Fibroblast of skin of left biceps (primary cell): ENCODE measurements around the gene SLC5A2.
A peak's percentile ranks its signal among the peaks of the same experiment; 100 is the strongest.
"Not testable (repeated sequence)": the region's sequence is repeated elsewhere in the genome, so short reads cannot be mapped to it uniquely, and the experiment has no call there.

Experiments
- DNase-seq, 2 experiments: peaks; one replicate each; pipeline ENCODE4 v3.0.0-alpha.2; 2013; ENCODE audit warnings: low read depth in 2 of 2

Gene SLC5A2

DNA sequence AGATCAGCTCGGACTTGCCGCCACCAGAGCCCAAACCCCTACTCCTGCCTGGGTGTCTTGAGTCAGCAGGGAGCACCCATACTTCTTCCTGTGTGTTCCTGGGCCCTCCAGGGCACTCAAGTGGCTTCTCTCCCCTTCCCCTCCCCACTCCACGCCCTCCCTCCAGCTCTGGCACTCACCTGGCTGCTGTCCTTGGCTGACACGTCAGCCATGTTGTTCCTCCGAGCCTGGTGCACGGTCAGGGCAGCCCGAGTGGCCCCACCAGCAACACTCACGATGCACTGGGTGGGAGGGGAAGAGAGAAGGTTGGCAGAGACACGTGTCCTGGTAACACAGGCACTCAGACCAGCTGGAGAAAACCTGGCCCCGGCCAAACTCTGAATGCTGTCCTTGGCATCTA is 13.7 kb downstream of the SLC5A2 start:
- no peak for DNase-seq

- DNase-seq = no peak
Measured at GRCh38 chr16:31498493-31498892, 15.6 kb downstream of the SLC5A2 start.

GRCh38 chr16:31499928-31500327 is 17.0 kb downstream of the SLC5A2 start:
- no peak for DNase-seq

DNA sequence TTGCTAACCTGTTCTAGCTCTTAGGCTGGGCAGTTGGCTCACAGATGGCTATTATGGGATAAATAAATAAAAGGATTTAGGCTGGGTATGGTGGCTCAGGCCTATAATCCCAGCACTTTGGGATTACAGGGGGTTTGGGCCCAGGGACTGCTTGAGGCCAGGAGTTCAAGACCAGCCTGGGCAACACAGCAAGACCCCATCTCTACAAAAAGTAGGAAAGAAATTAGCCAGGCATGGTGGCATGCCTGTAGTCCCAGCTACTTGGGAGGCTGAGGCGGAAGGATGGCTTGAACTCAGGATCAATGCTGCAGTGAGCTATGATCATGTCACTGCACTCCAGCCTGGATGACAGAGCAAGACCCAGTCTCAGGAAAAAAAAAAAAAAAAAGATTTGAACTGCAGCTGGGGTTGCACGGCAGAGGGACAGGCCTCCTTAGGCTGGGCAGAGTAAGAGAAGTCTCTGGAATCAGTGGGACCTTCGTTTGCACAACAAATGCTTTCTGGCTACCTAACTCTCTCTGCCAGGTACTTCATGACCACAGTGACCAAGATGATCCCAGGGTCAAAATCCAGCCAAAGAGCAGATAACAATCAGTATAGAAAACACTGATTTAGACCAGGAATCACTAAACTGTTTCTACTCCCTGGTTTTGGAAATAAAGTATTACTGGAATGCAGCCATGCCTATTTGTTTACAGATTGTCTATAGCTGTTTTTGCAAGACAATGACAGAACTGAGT is 18.5 kb downstream of the SLC5A2 start:
- DNase-seq = no peak

- no peak for DNase-seq
Measured at GRCh38 chr16:31501966-31502348, 19.0 kb downstream of the SLC5A2 start.

DNA sequence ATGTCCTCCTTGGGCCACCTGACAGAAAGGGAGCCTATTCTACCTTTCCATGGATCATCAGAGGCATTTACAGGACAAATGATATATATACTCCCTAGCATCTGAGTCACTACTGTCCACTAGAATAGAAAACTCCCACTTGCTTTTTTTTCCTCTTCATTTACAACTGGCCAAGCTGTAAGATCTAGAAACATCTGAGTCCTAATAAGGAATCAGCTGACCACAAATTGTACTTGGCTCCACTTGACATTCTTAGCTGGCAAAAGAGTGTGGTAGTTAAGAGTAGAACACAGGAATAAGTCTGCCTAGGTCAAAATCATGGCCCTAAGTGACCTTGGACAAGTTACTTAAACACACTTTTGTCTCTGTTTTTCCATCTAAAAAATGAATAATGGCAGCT is 20.1 kb downstream of the SLC5A2 start:
- no peak for DNase-seq

DNA sequence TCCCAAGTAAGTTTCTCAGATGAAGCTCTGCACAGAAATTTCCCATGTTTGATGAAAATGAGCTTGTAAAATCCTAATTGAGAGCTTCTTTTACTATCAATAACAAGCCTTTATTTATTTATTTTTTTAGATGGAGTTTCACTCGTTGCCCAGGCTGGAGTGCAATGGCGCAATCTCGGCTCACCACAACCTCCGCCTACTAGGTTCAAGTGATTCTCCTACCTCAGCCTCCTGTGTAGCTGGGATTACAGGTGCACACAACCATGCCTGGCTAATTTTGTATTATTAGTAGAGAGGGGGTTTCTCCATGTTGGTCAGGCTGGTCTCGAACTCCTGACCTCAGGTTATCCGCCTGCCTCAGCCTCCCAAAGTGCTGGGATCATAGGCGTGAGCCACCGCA is 20.6 kb downstream of the SLC5A2 start:
- not testable (repeated sequence) for DNase-seq

GRCh38 chr16:31504159-31504558 is 21.2 kb downstream of the SLC5A2 start:
- DNase-seq = no peak

DNA sequence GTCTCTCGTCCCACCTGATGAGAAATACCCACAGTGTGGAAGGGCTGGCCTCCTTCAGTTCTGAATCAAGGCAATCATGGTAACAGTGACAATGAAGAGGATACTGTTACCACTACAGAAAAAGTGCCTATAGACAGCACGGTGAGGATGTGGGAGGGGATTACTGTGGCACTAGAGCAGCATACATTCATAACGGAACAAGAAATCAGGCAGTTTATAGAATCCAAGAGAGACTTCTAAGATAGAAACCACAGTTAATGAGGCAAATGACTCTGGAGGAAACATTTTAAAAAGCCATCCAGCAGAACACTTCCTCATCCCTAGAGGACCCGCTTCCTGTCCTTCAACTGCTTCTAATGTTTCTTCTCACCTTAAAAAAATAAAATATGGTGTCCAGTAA is 22.6 kb downstream of the SLC5A2 start:
- no peak for DNase-seq

- no peak for DNase-seq
Measured at GRCh38 chr16:31507617-31507928, 24.6 kb downstream of the SLC5A2 start.

DNA sequence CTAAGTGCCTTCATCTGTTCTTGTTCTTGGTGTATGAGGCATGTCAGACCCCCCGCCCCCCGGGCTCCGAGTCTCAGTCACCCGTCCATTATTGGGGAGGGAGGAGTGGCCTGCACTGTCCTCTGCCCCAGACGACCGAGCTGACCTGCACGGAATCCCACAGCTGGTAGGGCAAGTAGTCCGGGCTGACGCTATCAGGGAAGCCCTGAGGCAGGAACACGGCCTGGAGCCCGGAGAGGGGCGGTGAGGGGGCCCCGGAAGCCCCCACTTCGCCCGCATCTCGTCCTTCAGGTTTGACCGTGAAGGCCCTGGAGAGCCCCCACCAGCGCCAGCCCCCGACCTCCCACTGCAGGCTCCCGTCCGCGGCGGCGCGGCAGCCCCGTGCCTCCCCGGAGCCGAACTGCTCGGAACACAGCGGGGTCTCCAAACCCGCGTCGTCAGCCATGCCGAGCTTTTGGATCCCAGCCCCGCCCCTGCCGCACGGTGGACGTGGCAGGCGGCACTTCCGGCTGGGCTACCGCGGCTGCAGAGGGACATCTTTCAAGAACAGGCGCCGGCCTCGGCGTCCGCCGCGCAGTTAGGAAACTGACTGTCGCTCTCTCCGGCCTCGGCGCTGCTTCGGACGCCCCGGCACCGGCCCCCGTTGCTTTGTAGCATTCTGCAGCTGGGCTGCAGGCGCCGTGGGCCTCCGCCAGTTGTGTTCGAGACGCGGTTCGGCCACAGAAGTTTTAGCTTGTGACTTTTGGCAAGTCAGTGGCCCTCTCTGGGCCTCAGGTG is 25.2 kb downstream of the SLC5A2 start, which contains the start of gene RUSF1:
RUSF1 (minus strand) TSS at position 463 of the 777 bp plus-strand sequence; CDS start at position 445, 18 bp downstream.
- DNase-seq = peak; percentile 71 to 72

DNA sequence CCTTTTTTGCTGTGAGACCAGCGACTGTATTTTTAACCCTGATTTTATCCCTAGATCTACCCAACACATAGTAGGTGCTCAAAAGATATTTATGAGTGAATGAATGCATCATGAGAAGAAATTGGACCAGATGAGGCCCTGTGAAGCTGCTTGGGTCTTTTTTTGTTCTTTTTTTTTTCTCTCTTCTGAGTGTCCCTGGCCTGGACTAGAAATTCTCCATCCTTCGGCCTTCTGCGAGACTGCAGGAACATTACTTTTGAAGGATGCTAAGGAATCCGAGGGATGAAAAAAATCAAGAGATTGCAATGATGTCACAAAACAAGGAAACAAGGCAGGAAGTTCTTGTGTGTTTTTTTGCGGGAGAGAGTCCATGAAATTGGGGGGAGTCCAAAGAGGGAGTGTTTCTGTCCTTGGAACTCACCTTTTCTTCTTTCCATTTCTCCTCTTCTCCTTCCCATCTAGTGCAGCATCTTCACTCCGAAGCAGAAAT is 25.8 kb downstream of the SLC5A2 start:
- no peak for DNase-seq

DNA sequence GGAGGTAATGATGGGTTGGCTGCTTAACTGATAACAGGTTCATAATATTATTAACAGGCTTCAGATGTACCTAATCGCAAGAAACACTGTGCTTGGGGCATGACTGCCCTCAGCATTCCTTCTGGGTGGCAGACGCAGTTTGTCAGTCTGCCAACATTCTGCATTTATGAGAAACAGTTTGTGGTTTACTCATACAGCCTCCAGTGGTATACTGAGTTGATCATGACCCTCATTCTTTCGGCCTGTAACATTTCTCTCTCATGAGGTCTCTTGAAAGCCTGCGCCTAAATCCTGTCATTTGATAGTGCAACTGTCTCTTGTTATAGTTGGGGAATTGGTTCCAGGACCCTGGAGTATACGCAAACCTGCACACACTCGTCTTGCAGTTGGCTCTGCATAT is 30.2 kb downstream of the SLC5A2 start:
- peak in 1 of 2 experiments; percentile 20 for DNase-seq

- DNase-seq = no peak
Measured at GRCh38 chr16:31513884-31514283, 31.0 kb downstream of the SLC5A2 start.

DNA sequence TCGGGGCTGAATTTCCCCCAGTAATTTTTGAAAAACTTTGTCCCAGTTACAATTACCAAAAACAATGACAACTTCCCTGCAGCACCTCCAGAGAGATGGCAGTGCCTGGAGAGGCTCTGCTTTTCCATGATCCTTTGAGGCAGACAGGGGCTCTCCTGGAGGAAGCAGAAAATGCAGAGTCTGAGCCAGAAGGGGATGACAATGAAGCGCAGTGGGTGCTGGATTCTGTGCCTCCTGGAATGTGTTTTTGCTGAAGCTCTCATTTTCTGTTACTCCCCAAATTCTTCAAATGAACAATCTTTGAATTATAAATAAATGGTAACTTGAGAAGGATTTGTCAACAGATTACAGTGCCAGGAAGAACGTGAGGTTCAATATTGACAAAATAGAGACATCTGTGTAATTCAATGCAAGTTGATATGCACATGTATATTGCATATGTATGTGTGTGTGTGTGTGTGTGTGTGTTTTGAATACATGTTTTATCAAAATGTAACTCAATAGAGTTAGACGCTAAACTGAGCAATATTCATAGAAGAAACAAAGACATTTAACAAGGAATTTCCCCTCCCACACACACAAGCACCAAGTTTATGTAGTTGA is 35.0 kb downstream of the SLC5A2 start:
- DNase-seq = no peak

- no peak for DNase-seq
Measured at GRCh38 chr16:31519759-31520431, 37.0 kb downstream of the SLC5A2 start.

- no peak for DNase-seq
Measured at GRCh38 chr16:31521368-31521767, 38.4 kb downstream of the SLC5A2 start.

DNA sequence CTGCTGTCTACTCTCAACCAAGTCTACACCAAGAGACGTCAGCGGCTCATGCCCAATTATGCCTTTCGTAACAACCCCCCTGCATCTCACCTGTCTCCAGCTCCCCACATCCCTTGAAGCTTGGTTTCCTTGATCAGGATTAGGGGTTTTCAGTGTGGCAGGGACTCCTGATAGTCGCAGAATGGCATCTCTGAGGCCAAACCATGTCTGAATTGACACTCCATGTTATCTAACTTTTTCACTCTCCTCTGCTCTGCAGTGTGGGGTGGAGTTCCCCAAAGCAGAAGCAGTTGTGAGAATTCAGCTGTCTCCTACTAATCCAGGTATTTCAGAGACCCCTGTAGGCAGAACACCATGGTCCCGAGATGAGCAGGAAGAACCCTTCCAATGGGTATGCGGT is 39.1 kb downstream of the SLC5A2 start:
- DNase-seq = no peak

- not testable (repeated sequence) for DNase-seq
Measured at GRCh38 chr16:31523768-31524167, 40.8 kb downstream of the SLC5A2 start.

- DNase-seq = no peak
Measured at GRCh38 chr16:31525113-31525512, 42.2 kb downstream of the SLC5A2 start.

DNA sequence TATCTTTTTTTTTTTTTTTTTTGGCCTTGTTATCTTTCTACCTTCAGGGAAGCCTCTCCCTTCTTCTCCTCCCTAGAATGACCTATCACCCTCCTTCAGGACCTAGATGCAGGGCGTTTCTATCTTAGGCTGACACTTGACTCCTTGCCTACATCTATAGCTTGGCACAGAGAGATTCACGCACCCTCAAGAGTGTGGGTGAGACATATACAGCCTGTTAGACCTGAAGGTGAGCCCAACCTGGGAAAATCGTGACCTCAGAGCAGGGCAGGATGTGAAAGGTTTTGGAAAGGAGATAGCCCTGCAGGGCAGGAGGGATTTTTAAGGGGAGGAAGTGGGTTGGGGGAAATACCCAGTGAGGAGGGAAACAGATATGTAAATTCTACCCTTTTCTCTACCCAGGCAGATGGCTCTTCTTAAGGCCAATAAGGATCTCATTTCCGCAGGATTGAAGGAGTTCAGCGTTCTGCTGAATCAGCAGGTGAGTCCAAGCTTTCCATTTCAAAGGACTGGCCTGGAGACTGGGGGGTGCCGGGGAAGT is 44.9 kb downstream of the SLC5A2 start, which contains the start of gene AHSP:
AHSP (plus strand) TSS at position 167 of the 541 bp plus-strand sequence; CDS start at position 407, 240 bp downstream.
- no peak for DNase-seq
